Tongue (tissue), 2 donors: Measurements from ENCODE around the gene CNTD1. TPM values are rescaled to one million over a fixed set of nuclear protein-coding genes. Genes with fewer than 3 reads are reported as not detected.

ENCODE experiments used
- DNase-seq: peaks from one replicate; pipeline ENCODE4 v3.0.0-alpha.2; 2015
- total RNA-seq: library from RNA; depleted of rRNA; stranded (reverse); fragments of >200 nt; gene quantifications from one replicate; pipeline ENCODE4 v1.2.3, GENCODE V29; 2014

Gene CNTD1
- total RNA-seq, 1 donor from 2014 or later: not detected

DNA sequence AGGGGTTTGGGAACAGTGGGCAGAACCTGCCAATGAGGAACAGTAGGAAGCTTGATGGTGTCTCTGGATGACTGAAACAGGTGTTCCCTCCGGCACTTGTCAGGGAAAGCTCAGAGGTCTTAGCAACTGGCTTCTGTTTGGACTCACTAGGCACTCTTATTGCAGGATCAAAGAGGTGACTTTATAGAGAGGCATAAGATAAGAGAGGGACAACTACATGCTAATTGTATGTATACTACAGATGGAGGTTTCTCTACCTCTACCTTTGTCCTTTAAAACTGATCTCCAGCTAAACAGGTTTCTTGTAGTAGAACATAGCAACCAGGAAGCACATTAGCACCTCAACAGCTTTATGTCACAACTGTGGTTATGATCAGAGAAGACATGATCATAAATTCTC, 7.6 kb downstream of the CNTD1 start:
- no peak for DNase-seq

DNA sequence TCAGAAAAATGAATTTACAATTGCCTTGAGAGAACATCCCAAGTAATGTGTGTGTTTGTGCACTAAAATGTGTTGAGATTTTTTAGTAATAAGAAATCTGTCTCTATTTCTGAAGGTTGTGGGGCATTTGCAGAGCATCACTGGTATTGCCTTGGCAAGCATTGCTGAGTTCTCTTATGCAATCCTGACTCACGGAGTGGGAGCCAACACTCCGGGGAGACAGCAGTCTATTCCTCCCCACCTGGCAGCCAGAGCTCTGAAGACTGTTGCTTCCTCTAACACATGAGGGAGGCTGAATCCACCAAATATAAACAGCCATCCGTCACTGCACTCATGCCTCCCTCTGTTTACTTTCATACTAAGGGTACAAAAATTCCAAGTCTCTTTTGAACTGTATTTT, 10.6 kb downstream of the CNTD1 start:
- DNase-seq: no peak

DNA sequence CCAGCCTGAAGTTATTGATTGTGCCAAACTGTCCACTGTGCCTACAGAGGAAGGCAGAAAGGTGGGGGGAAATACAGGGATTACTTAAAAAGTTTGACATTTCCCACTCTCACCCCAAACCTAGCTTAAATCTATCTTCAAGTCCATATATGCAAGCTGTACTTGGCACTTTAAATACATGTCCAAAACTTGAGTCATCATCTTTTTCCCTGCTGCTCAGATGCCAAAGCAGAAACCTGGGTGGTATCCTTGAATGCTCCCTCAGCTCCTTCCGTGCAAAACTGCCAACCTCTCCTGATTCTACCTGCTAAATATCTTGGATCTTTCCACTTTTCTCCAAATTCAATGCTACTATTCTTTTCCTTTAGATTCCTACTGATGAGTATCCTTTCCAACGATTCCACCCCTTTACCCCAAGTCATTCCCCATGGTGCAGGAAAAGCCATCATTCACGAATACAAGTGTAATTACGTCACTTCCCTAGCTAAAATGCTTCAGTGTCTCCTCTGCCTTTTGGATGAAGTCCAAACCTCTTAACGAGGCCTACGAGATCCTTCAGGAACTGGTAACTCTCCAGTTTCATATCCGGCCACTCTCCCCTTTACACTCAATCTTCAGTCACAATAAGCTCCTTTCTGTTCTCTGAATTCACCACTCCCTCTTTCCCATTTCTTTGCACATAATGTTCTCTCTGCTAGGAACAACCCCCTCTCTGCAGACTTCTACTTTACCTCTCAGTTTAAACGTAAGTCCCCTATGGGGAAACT, 16.2 kb downstream of the CNTD1 start:
- DNase-seq: no peak

DNA sequence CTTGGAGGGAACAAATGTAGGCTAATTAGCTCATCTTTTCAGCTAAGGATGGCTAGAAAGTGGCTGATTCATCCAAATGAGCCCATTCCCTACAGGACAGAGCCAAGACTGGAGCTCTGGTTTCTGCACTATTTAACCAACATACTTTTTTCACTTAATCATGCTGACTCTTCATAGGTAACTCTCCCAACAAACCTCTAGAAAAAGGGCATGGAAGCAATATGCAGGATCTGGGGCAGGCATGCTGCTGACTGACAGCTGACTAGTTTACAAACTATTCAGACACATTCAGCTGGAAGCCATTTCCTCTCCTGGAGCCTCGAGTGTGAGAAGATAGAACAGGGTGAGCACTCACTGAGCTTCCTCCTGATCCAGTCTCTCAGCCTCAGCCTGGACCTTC, 19.2 kb downstream of the CNTD1 start:
- DNase-seq: no peak

DNA sequence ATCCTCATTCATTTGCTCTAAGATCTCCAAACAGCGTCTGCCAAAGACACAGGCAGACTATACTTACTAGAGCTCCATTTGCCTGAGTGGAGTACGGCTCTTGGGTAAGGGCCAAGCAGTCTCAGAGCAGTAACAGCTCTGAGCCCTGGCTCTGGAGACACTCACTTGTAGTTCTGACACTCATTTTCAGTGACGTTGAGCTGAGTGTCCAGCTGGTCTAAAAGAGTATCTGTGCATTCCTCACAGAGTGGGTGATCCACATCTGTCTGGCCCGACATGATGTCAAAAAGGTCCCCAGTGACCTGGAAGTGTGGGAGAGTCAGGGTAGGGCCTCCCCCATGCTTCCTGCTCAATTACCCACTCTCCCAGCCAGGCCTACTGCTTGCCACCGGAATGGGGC, 19.7 kb downstream of the CNTD1 start:
- no peak for DNase-seq

DNA sequence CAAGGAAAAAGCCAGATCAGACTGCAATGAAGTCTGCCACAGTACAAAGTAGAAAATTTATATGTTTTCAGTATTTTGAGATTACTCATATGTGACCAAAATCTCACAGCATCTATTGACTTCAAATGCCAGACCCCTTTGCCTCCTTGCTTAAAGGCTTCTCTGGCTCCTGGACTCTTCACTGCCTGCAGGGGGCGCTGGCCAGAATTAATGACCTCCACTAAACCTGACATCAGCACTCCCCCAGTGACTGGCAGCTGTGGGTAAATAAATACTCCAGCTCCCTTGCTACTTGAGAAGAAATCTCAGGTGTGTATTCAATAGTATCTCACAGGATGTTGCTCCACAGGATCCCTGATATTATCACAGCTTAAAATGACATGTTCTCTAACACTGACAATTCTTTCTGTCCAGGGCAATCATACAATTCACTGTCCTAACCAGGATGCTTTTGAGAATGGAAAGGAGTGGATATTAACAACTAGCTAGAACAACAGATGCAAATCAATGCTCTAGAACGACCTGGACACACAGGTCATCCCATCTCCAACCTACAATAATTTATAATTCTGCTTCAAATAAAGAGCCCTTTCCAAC, 21.4 kb downstream of the CNTD1 start:
- peak; percentile 57 for DNase-seq

DNA sequence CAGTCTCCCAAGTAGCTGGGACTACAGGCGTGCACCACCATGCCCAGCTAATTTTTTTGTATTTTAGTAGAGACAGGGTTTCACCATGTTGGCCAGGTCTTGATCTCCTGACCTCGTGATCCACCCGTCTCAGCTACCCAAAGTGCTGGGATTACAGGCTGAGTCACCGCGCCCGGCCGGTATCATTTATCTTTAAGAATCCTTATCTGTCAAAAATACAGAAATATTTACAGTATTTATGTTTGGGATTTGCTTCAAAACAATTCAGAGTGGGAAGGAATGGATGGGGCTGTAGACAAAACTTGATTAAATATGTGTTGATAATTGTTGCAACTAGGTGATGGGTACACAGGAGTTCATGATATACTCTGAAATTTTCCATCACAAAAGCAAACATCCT, 22.5 kb downstream of the CNTD1 start:
- DNase-seq: no peak

DNA sequence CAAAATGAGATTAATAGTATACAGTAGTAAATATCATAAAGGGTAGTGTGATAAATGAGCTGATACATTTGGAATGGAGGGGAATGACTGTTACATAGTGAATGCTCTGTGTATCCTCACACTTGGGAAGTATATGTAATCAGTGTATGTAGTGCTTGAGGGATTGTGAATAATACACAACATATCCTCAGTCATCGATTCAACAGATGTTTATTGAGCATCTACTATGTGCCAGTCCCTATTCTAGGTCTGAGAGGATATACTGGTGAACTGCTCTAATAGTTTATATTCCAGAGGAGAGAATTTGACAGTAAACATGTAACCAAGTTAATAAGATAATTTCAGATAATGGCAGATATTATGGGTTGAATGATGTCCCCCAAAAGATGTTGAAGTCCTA, 28.8 kb downstream of the CNTD1 start:
- no peak for DNase-seq

DNA sequence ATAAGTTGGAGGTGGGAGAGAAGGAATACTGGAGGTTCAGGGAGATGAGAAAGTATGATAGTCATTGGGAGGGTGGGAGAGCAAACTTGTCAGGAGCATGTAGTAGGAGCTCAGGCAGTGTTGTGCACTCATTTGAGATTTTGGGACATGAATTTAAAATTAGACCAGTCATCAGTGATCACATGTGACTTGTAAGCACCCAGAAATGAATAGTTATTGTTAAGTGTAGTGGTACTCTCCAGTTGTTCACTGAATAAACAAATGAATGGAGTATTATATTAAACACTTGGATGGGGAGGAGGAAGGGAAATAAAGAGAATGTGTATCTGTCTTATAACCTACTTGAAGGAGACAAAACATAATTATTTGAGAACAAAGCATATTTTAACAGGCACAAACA, 32.3 kb downstream of the CNTD1 start:
- no peak for DNase-seq

DNA sequence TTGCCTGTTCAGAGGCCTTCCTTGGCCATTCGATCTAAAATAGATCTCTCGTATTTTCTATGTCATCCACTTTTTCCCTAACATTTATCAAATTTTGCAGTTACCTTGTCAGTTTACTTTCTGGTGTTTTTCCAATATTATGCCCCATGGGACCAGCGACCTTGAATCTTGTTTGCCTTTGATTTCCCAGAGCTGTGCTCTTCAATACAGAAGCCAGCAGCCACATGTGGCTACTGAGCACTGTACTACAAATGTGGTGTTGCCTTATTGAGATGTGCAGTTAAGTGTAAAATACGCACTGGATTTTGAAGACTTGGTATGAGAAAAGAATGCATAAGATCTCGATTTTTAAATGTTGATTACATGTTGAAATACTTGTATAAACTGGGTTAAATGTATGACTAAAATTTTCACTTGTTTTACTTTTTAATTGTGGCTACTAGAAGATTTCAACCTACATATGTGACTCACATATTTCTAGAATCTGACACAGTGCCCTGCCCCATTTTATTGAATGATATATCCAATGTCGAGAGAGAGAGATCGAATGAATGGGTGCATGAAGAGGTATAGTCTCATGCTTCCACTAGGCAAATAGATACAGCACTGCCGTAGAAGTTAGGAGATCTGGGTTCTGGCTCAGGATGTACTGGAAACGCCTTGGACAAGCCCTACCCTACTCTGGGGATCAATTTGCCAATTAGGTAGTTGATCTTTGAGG, 33.7 kb downstream of the CNTD1 start:
- DNase-seq: no peak

DNA sequence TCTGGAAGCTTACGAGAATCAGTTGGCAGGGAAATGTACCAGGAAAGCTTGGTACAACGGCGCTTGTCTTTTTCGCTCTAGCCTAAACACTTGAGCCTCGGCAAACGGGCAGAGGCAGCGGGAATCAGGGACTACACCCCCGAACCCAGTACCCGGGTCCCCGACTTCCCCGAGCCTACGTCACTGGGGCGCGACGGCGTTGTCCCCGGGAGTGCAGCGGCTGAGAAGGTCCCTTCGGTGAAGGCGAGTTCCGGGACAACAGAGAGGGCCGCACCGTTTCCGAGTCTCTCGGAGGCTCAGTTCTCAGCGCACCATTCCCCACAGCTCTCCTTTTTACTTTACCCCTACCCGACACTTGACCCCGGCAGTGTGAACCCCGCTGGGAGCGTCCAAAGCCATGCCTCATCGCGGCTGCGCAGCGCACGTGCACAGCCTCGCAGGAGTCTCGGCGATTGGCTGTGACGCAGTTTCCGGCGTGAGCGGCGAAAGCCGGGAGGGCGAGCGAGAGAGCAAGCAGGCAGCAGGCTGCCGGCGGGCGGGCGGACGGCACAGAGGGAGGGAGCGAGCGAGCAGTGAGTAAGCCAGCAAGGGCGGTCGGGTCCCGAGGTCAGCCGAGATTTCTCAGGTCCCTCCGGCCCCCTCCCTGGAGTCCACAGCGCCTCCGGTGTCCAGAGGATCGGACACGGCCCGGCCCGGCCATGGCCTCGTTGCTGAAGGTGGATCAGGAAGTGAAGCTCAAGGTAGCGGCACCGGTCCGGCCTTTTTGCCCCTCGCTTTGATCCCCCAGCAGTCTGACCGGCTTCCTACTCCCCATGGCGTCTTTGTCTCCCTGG, 34.5 kb downstream of the CNTD1 start, which contains the start of gene PSME3:
Gene PSME3 (plus strand): TSS at position 464 of the 833 bp plus-strand sequence. CDS start 235 bp downstream, at position 699.
- DNase-seq: peak; percentile 95

DNA sequence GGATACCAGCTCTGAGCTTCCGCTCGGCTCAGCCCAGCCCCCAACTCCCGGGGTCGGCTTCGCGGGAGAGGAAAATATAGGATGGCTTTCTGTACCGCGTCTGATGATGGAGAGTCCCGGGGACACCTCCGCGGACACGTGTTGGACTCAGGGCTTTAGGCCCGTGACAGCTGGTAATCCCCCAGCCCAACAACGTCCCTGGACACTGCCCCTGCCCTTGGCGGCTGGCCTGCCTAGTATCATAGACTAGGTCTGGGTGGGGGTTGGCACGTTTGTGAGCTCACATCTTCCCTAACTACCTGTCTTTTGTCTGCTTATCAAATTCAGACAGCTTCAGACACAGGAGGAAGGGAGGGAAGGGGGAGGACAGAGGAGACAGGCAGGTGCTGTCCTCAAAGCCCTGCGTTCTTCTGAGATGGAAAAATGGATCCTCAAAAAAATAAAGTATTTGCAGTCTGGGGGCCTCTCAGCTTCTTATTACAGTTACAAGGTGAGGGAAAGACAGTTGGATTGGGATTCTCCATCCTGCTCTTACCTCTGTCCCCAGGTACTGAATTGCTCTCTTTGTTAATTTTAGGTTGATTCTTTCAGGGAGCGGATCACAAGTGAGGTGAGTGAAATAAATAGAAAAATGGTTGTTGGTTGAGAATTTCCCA, 35.2 kb downstream of the CNTD1 start:
- DNase-seq: no peak

DNA sequence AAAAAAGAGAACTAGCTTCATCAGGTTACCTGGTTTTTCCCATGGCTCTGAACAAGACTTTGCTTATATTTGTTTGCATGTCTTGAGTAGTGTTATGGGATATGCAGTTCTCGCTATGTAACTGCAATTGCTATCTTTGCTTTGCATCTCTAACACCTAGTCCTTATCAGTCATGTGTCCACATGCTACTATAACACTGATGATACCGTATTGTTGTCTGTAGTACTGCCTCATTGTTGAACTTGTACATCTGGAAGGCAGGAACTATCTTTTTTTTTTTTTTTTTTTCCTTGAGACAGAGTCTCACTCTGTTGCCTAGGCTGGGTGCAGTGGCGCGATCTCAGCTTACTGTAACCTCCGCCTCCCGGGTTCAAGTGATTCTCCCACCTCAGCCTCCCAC, 37.1 kb downstream of the CNTD1 start:
- no peak for DNase-seq

DNA sequence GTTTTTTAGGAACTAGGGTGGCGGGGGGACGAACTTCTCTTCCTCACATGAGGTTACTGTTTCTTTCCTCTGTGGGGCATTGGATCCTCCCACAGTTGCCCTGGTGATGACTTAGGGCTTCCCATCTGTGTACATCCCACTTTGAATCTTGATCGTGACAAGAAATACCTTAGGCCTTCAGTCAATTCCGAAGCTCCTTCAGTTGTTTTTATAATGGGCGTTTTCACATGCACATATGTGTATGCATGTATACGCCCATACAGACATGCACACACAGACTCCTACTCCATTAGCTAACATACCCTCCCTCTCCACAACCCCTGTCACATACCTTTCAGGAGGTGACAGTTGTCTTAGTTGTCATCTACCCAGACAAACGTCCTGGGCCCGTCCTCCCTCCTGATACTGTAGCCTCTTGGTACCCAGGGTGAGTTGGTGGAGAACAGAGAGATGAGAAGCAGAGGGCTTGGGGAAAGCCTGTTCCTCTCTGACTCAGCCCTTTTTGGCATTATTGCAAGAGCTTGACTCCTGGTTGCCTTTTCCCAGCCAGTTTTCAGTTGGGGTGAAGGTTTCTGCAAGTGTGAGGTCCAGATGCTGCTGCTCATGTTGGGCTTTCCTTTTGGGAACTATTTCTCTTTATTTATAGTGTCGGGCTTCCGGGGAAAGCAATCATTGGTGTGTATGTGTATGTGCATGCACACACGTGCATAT, 43.5 kb downstream of the CNTD1 start:
- no peak for DNase-seq

DNA sequence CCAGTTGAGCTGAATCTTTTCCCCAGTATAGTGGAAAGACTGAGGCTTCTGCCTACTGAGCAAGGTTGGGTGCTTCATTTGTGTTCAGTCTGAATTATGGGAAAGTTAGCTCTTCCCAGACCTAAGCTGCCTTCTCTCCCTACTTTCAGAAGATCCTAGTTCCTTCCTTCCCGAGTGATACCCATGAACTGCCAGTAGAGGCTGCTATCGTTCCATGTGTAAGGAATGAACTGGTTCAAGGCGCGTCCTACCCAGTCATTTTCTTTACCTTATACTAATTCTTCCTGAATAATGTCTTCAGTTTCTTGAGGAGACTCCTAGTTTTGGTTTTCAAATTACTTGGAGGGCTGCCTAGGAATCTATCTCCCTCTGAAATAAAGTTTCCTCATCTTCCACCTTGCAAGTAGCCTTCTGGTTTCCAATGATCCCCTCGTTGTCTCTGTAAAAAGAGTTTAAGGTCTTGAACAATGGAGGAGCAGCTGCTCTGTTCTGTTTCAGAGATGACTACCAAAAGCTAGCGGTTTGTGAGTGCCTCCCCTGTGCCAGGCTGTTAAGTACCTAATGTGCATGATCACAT, 44.8 kb downstream of the CNTD1 start:
- peak; percentile 82 for DNase-seq

DNA sequence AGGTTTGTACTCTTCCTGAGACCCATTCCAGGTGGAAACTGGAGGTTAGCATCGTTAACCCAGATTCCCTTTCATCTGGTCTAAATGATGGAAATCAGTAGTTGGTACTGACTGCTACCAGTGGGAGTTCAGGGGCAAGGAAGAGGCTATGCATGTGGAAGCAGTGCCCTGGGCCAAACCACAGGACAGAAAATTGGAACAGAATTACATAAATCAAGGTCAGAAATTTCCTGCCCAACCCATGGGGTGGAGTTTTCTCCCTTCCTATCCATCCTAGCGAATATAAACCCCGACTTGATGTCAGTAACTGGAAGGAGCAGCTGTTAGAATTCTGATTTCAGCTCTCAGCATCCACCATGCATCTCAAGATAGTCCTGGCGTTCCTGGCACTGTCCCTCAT, 45.6 kb downstream of the CNTD1 start, which contains the start of gene AOC2:
Gene AOC2 (plus strand): TSS at position 310 of the 400 bp plus-strand sequence. CDS start 47 bp downstream, at position 357.
- no peak for DNase-seq

DNA sequence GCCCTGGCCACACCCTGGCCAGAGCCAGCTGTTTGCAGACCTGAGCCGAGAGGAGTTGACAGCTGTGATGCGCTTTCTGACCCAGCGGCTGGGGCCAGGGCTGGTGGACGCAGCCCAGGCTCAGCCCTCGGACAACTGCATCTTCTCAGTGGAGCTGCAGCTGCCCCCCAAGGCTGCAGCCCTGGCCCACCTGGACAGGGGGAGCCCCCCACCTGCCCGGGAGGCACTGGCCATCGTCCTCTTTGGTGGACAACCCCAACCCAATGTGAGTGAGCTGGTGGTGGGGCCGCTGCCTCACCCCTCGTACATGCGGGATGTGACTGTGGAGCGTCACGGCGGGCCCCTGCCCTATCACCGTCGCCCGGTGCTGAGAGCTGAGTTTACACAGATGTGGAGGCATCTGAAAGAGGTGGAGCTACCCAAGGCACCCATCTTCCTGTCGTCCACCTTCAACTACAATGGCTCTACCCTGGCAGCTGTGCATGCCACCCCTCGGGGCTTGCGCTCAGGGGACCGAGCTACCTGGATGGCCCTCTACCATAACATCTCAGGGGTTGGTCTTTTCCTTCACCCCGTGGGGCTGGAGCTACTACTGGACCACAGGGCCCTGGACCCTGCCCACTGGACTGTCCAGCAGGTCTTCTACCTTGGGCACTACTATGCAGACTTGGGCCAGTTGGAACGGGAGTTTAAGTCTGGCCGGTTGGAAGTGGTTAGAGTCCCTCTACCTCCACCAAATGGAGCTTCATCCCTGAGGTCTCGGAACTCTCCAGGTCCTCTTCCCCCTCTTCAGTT, 46.3 kb downstream of the CNTD1 start:
- DNase-seq: no peak

DNA sequence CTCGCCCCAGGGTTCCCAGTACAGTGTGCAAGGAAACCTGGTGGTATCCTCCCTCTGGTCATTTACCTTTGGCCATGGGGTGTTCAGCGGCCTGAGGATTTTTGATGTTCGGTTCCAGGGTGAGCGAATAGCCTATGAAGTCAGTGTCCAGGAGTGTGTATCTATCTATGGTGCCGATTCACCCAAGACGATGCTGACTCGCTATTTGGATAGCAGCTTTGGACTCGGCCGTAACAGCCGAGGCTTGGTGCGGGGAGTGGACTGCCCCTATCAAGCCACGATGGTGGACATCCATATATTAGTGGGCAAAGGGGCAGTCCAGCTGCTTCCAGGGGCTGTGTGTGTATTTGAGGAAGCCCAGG, 46.9 kb downstream of the CNTD1 start:
- DNase-seq: no peak

DNA sequence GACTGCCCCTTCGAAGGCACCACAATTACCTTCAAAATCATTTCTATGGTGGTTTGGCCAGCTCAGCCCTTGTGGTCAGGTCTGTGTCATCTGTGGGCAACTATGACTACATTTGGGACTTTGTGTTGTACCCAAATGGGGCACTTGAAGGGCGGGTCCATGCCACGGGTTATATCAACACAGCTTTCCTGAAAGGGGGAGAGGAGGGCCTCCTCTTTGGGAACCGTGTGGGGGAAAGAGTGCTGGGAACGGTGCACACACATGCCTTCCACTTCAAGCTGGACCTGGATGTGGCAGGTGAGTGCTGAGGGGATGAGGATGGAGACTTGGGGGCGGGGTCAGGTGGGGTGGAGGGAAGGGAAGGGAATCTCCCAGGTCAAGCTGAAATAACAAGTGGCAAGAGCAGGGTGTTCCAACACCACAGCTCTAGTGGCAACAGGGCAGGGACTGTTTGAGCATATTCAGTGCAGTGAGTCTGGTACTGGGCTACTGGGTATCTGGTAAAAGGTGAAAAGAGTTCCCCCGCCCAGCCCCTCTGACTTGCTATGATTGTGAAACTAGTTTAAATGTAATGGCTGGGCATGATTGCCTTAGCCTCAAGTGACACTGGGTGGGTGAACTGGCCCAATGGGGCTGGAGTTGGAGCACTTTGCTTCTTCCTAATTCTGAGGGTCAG, 47.4 kb downstream of the CNTD1 start:
- no peak for DNase-seq
